ENCODE data around the gene AOPEP. TPM values are rescaled to one million over a fixed set of nuclear protein-coding genes. Genes with fewer than 3 reads are reported as not detected.
A peak's percentile ranks its signal among the peaks of the same experiment; 100 is the strongest.

AOPEP gene
- total and polyA plus RNA-seq, 4 donors, result 29.0 to 121 (median 60.0) TPM

GRCh38 chr9:94950579-94951323, 224.3 kb downstream of the AOPEP start:
- H3K9ac ChIP-seq (ENCODE audit: insufficient read depth in 1 of 2, low read length in 2 of 2), result no peak overlapping the region
- peak in 2 of 3 donors; percentile 55 to 75 for DNase-seq
- 51 to 71% methylated on average over 7 of the region's 7 CpGs for WGBS, 2 donors

GRCh38 chr9:94951324-94952135, 225.0 kb downstream of the AOPEP start:
- Histone ChIP-seq H3K27ac (ENCODE audit: low read depth in 1 of 2, low read length in 1 of 2) (peak overlapping the region; percentile 80 to 83), H3K4me1 (ENCODE audit: control insufficient read depth in 5 of 5, insufficient read depth in 5 of 5, low read length in 5 of 5) (peaks cover 11 to 39% (median 16%) of the 10 kb centered on the region in 5 donors), H3K9me3 (ENCODE audit: control insufficient read depth in 4 of 4, insufficient read depth in 3 of 4, low read length in 3 of 4) (no peaks in the 10 kb centered on the region), H3K27me3 (ENCODE audit: control insufficient read depth in 3 of 3, insufficient read depth in 3 of 3, low read length in 2 of 3) (no peaks in the 10 kb centered on the region), H3K4me3 (no peak overlapping the region), H3K36me3 (ENCODE audit: control insufficient read depth in 4 of 4, insufficient read depth in 4 of 4, low read length in 4 of 4) (peaks cover 3 to 10% (median 6%) of the 10 kb centered on the region in 4 donors), H3K9ac (ENCODE audit: insufficient read depth in 1 of 2, low read length in 2 of 2) (peak overlapping the region in 1 of 2 donors; percentile 29)
- no peak for TF ChIP-seq CTCF (IDR thresholded peaks at IDR 0.05; ENCODE audit: control extremely low read depth, extremely low read depth)
- DNase-seq (no peak), ATAC-seq (ENCODE audit: insufficient read depth, low FRiP score) (no peak)
- 49 to 78% methylated on average over 5 of the region's 5 CpGs for WGBS, 2 donors

More at GRCh38 chr9:94950579-94951323, 224.3 kb downstream of the AOPEP start:
- H3K4me3 ChIP-seq, result no peak overlapping the region
- H3K27ac ChIP-seq (ENCODE audit: low read depth in 1 of 2, low read length in 1 of 2), result peak overlapping the region; percentile 80 to 83
- no peaks in the 10 kb centered on the region for H3K27me3 ChIP-seq (ENCODE audit: control insufficient read depth in 3 of 3, insufficient read depth in 3 of 3, low read length in 2 of 3)
- no peak for TF ChIP-seq CTCF (IDR thresholded peaks at IDR 0.05; ENCODE audit: control extremely low read depth, extremely low read depth)
- ATAC-seq (ENCODE audit: insufficient read depth, low FRiP score), result peak; percentile 36
- H3K4me1 ChIP-seq (ENCODE audit: control insufficient read depth in 5 of 5, insufficient read depth in 5 of 5, low read length in 5 of 5), result peaks cover 11 to 40% (median 16%) of the 10 kb centered on the region in 5 donors
- H3K36me3 ChIP-seq (ENCODE audit: control insufficient read depth in 4 of 4, insufficient read depth in 4 of 4, low read length in 4 of 4), result peaks cover 0 to 7% (median 4%) of the 10 kb centered on the region in 4 donors
- no peaks in the 10 kb centered on the region for H3K9me3 ChIP-seq (ENCODE audit: control insufficient read depth in 4 of 4, insufficient read depth in 3 of 4, low read length in 3 of 4)

- no peak for ATAC-seq (ENCODE audit: insufficient read depth, low FRiP score)
- Histone ChIP-seq H3K4me1 (ENCODE audit: control insufficient read depth in 5 of 5, insufficient read depth in 5 of 5, low read length in 5 of 5) (peaks cover 11 to 38% (median 16%) of the 10 kb centered on the region in 5 donors), H3K36me3 (ENCODE audit: control insufficient read depth in 4 of 4, insufficient read depth in 4 of 4, low read length in 4 of 4) (peaks cover 3 to 11% (median 7%) of the 10 kb centered on the region in 4 donors), H3K27ac (ENCODE audit: low read depth in 1 of 2, low read length in 1 of 2) (peak overlapping the region; percentile 75 to 83), H3K27me3 (ENCODE audit: control insufficient read depth in 3 of 3, insufficient read depth in 3 of 3, low read length in 2 of 3) (no peaks in the 10 kb centered on the region), H3K9me3 (ENCODE audit: control insufficient read depth in 4 of 4, insufficient read depth in 3 of 4, low read length in 3 of 4) (no peaks in the 10 kb centered on the region), H3K9ac (ENCODE audit: insufficient read depth in 1 of 2, low read length in 2 of 2) (no peak overlapping the region), H3K4me3 (no peak overlapping the region)
- 50 to 65% methylated on average over 8 of the region's 8 CpGs for WGBS, 2 donors
- no peak for TF ChIP-seq CTCF (IDR thresholded peaks at IDR 0.05; ENCODE audit: control extremely low read depth, extremely low read depth)
- DNase-seq, result peak in 2 of 3 donors; percentile 43 to 60
These were observed 226.3 kb downstream of the AOPEP start for GRCh38 chr9:94952565-94953373.
